ENCODE measurements around the gene SPR. TPM values are rescaled to one million over a fixed set of nuclear protein-coding genes. Genes with fewer than 3 reads are reported as not detected.

SPR gene
- 10 to 100 TPM; 33.1 to 64.7 (median 39.4) TPM for total RNA-seq
- 10 to 100 TPM; 24.3 to 51.6 TPM for polyA plus RNA-seq
- long read RNA-seq, donor 1, transcript SPR-201 (3 exons, 1,480 nt), result major isoform, 96 of 108 reads
- long read RNA-seq, donor 1, partial matches to known transcripts, result 8 of 108 reads
- long read RNA-seq, donor 1, other reads (novel, unspliced or antisense), result 3 of 108 reads
- long read RNA-seq, donor 2, transcript SPR-201 (3 exons, 1,480 nt), result major isoform, 152 of 175 reads
- long read RNA-seq, donor 2, partial matches to known transcripts, result 17 of 175 reads
- long read RNA-seq, donor 2, other reads (novel, unspliced or antisense), result 4 of 175 reads
- long read RNA-seq, donor 3, transcript SPR-201 (3 exons, 1,480 nt), result major isoform, 76 of 85 reads
- long read RNA-seq, donor 3, partial matches to known transcripts, result 7 of 85 reads
- long read RNA-seq, donor 3, other reads (novel, unspliced or antisense), result 2 of 85 reads

DNA sequence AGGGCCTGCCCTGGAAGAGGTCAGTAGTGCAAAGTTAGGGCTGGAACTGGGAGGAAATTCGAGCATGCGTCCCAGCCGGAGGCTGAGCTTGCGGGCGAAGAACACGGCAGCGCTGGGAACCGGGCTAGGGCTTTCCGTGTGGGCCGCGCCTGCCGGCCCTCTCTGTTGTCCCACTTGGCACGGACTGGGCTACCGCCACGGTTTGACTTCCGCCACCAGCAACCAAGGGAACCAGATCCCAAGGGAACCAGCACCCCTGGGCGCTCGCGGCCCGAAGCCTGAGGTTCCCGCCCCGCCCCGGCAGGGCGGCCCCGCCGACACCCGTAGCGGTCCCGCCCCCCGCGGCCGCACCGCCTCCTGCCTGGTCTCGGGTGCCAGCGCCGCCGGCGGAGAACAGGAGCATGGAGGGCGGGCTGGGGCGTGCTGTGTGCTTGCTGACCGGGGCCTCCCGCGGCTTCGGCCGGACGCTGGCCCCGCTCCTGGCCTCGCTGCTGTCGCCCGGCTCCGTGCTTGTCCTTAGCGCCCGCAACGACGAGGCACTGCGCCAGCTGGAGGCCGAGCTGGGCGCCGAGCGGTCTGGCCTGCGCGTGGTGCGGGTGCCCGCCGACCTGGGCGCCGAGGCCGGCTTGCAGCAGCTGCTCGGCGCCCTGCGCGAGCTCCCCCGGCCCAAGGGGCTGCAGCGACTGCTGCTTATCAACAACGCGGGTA lies at the start of gene SPR:
Gene SPR, plus strand, starts transcription at position 377 of the 708 bp plus-strand sequence. Its CDS starts 25 bp downstream, at position 402.
- peaks cover 0 to 23% (median 0%) of the 10 kb centered on the region in 9 donors for H3K27me3 ChIP-seq
- intact Hi-C loops (cut with DNase I), result no loop called here
- peaks cover 0 to 18% (median 9%) of the 10 kb centered on the region in 9 donors for H3K36me3 ChIP-seq
- H3K27ac ChIP-seq, result peak within 1 kb of the TSS; percentile 59 to 96 (median 92)
- DNase-seq (peak; percentile 78 to 88 (median 83)), ATAC-seq (peak; percentile 49 to 92 (median 86))
- TF ChIP-seq POLR2A (IDR thresholded peaks at IDR 0.05), result no peak
- TF ChIP-seq CTCF (IDR thresholded peaks at IDR 0.05), result peak in 1 of 12 donors; percentile 9
- peaks cover 6 to 38% (median 21%) of the 10 kb centered on the region in 12 donors for H3K4me1 ChIP-seq
- H3K9me3 ChIP-seq, result no peaks in the 10 kb centered on the region
- WGBS, 4 donors, result 0 to 1% (median 1%) methylated on average over 20 to 76 of the region's 76 CpGs
- peak within 1 kb of the TSS; percentile 58 to 87 (median 70) for H3K4me3 ChIP-seq

- intact Hi-C loops (cut with DNase I), result no loop called here
- TF ChIP-seq POLR2A (IDR thresholded peaks at IDR 0.05) (no peak), CTCF (IDR thresholded peaks at IDR 0.05) (no peak)
- no peak for ATAC-seq
- no peak for DNase-seq
- Histone ChIP-seq H3K9me3 (no peaks in the 10 kb centered on the region), H3K36me3 (no peaks in the 10 kb centered on the region), H3K27me3 (no peaks in the 10 kb centered on the region), H3K4me1 (no peaks in the 10 kb centered on the region), H3K27ac (no peak overlapping the region), H3K4me3 (no peak overlapping the region)
- WGBS, 4 donors, result 92 to 97% (median 94%) methylated on average over 2 of the region's 2 CpGs
Measured at GRCh38 chr2:72840066-72840465, 47.1 kb upstream of the SPR start.

- no peaks in the 10 kb centered on the region for H3K27me3 ChIP-seq
- no peak for TF ChIP-seq POLR2A (IDR thresholded peaks at IDR 0.05)
- TF ChIP-seq CTCF (IDR thresholded peaks at IDR 0.05), result no peak
- WGBS, 4 donors, result 64 to 77% (median 70%) methylated on average over 3 of the region's 3 CpGs
Measured at GRCh38 chr2:72841462-72842125, 45.6 kb upstream of the SPR start.

More at GRCh38 chr2:72841462-72842125, 45.6 kb upstream of the SPR start:
- no peak overlapping the region for H3K4me3 ChIP-seq
- no peaks in the 10 kb centered on the region for H3K9me3 ChIP-seq
- no peaks in the 10 kb centered on the region for H3K4me1 ChIP-seq
- DNase-seq, result no peak
- H3K27ac ChIP-seq, result no peak overlapping the region
- H3K36me3 ChIP-seq, result no peaks in the 10 kb centered on the region
- peak in 1 of 4 donors; percentile 26 for ATAC-seq
- intact Hi-C loops (cut with DNase I), result no loop called here

All from heart left ventricle (tissue), 16 donors.